H9 (cell line): Measurements from ENCODE around the gene TFIP11. TPM values are rescaled to one million over a fixed set of nuclear protein-coding genes. Genes with fewer than 3 reads are reported as not detected.
"Not testable (repeated sequence)": the region's sequence is repeated elsewhere in the genome, so short reads cannot be mapped to it uniquely, and the experiment has no call there.

Experiments used
- DNase-seq: peaks from one replicate; pipeline ENCODE4 v3.0.0-alpha.2; 2017
- H2AFZ ChIP-seq: one replicate; pipeline ENCODE4 v1.6.1; 2013; ENCODE audit warnings: mild to moderate bottlenecking, low read length, control low read depth, moderate library complexity
- H2AK5ac ChIP-seq: 2 replicates; pipeline ENCODE4 v1.6.1; 2013; ENCODE audit warnings: low read length, control low read depth, mixed read lengths; ENCODE audit not compliant: insufficient read length
- H2BK120ac ChIP-seq: one replicate; pipeline ENCODE4 v1.6.1; 2013; ENCODE audit warnings: low read depth, mild to moderate bottlenecking, low read length, control low read depth, inconsistent platforms; ENCODE audit not compliant: poor library complexity, severe bottlenecking
- H2BK12ac ChIP-seq: 2 replicates; pipeline ENCODE4 v1.6.1; 2013; ENCODE audit warnings: low read length, control low read depth, mixed read lengths, low read depth; ENCODE audit not compliant: insufficient read length
- H2BK15ac ChIP-seq: 2 replicates; pipeline ENCODE4 v1.6.1; 2013; ENCODE audit warnings: low read depth, low read length, control low read depth
- H2BK20ac ChIP-seq: one replicate; pipeline ENCODE4 v1.6.1; 2013; ENCODE audit warnings: low read depth, mild to moderate bottlenecking, low read length, control low read depth, inconsistent platforms; ENCODE audit not compliant: poor library complexity, severe bottlenecking
- H2BK5ac ChIP-seq: 2 replicates; pipeline ENCODE4 v1.6.1; 2013; ENCODE audit warnings: low read length, control low read depth, mixed read lengths; ENCODE audit not compliant: insufficient read length
- H3K14ac ChIP-seq: 2 replicates; pipeline ENCODE4 v1.6.1; 2013; ENCODE audit warnings: low read length, control low read depth; ENCODE audit not compliant: insufficient read depth
- H3K18ac ChIP-seq: 2 replicates; pipeline ENCODE4 v1.6.1; 2013; ENCODE audit warnings: low read depth, mild to moderate bottlenecking, mixed read lengths, low read length, control low read depth; ENCODE audit not compliant: insufficient read length
- H3K23ac ChIP-seq: 2 replicates; pipeline ENCODE4 v1.6.1; 2013; ENCODE audit warnings: low read length, control low read depth, mixed read lengths, low read depth; ENCODE audit not compliant: insufficient read length
- H3K23me2 ChIP-seq: 2 replicates; pipeline ENCODE4 v1.6.1; 2013; ENCODE audit warnings: low read depth, mild to moderate bottlenecking, mixed read lengths, low read length, control low read depth; ENCODE audit not compliant: insufficient read length, poor library complexity, severe bottlenecking
- H3K27ac ChIP-seq: 2 replicates; pipeline ENCODE4 v1.5.1; 2013; ENCODE audit warnings: low read length, control low read depth, mixed read lengths, low read depth; ENCODE audit not compliant: insufficient read length
- H3K27me3 ChIP-seq: 2 replicates; pipeline ENCODE4 v1.6.1; 2013; ENCODE audit warnings: low read length, control low read depth, inconsistent platforms; ENCODE audit not compliant: insufficient read depth
- H3K4ac ChIP-seq: 2 replicates; pipeline ENCODE4 v1.6.1; 2013; ENCODE audit warnings: low read depth, mild to moderate bottlenecking, control low read depth, inconsistent platforms, low read length, moderate library complexity
- H3K4me1 ChIP-seq: 2 replicates; pipeline ENCODE4 v1.6.1; 2013; ENCODE audit warnings: low read length, control low read depth, inconsistent platforms; ENCODE audit not compliant: insufficient read depth
- H3K4me2 ChIP-seq: 2 replicates; pipeline ENCODE4 v1.6.1; 2013; ENCODE audit warnings: low read length, control low read depth, mixed read lengths; ENCODE audit not compliant: insufficient read length, insufficient read depth
- H3K56ac ChIP-seq: 2 replicates; pipeline ENCODE4 v1.6.1; 2013; ENCODE audit warnings: low read depth, mild to moderate bottlenecking, mixed read lengths, low read length, control low read depth; ENCODE audit not compliant: insufficient read length
- H3K79me1 ChIP-seq: 2 replicates; pipeline ENCODE4 v1.6.1; 2013; ENCODE audit warnings: low read depth, mild to moderate bottlenecking, moderate library complexity, low read length, control low read depth, inconsistent platforms; ENCODE audit not compliant: insufficient read depth, poor library complexity, severe bottlenecking
- H3K79me2 ChIP-seq: 2 replicates; pipeline ENCODE4 v1.6.1; 2013; ENCODE audit warnings: low read length, control low read depth, inconsistent platforms; ENCODE audit not compliant: insufficient read depth
- H3K9ac ChIP-seq: 2 replicates; pipeline ENCODE4 v1.6.1; 2013; ENCODE audit warnings: low read length, control low read depth, mixed read lengths; ENCODE audit not compliant: insufficient read length; ENCODE audit errors: extremely low read depth
- H3K9me3 ChIP-seq: one replicate; pipeline ENCODE4 v1.6.1; 2013; ENCODE audit warnings: low read depth, low read length, inconsistent platforms; ENCODE audit not compliant: control insufficient read depth
- H3T11ph ChIP-seq: one replicate; pipeline ENCODE4 v1.6.1; 2013; ENCODE audit warnings: mild to moderate bottlenecking, low read length, control low read depth, inconsistent platforms
- H4K20me1 ChIP-seq: one replicate; pipeline ENCODE4 v1.6.1; 2013; ENCODE audit not compliant: control insufficient read depth, insufficient read length, insufficient read depth
- H4K5ac ChIP-seq: 2 replicates; pipeline ENCODE4 v1.6.1; 2013; ENCODE audit warnings: low read depth, mild to moderate bottlenecking, mixed read lengths, low read length, control low read depth; ENCODE audit not compliant: insufficient read length
- H4K8ac ChIP-seq: replicated peaks from 2 replicates; pipeline ENCODE4 v1.6.1; 2013; ENCODE audit warnings: low read length, control low read depth, mixed read lengths, low read depth; ENCODE audit not compliant: insufficient read length
- H4K91ac ChIP-seq: 2 replicates; pipeline ENCODE4 v1.6.1; 2013; ENCODE audit warnings: low read depth, mild to moderate bottlenecking, moderate library complexity, mixed read lengths, low read length, control low read depth; ENCODE audit not compliant: insufficient read length
- H3K27ac Mint-ChIP-seq, 3 experiments: 2 replicates in 2 of 3; 3 replicates in 1 of 3; pipeline ENCODE4 v1.8.0; 2020 to 2021; ENCODE audit warnings: mixed read lengths in 3 of 3, mild to moderate bottlenecking in 1 of 3, moderate library complexity in 1 of 3
- H3K27me3 Mint-ChIP-seq: 2 replicates; pipeline ENCODE4 v1.8.0; 2021; ENCODE audit warnings: low read depth, mild to moderate bottlenecking, moderate library complexity, mixed read lengths
- H3K36me3 Mint-ChIP-seq, 3 experiments: 2 replicates in 2 of 3; 3 replicates in 1 of 3; pipeline ENCODE4 v1.8.0; 2020 to 2021; ENCODE audit warnings: low read depth in 3 of 3, mixed read lengths in 3 of 3; ENCODE audit not compliant: insufficient read depth in 1 of 3
- H3K4me1 Mint-ChIP-seq, 2 experiments: 2 replicates each; pipeline ENCODE4 v1.8.0; 2020; ENCODE audit warnings: mixed read lengths in 2 of 2
- H3K4me3 Mint-ChIP-seq, 2 experiments: 2 replicates in 1 of 2; 3 replicates in 1 of 2; pipeline ENCODE4 v1.8.0; 2020 to 2021; ENCODE audit warnings: mild to moderate bottlenecking in 2 of 2, mixed read lengths in 2 of 2, moderate library complexity in 1 of 2
- H3K9me3 Mint-ChIP-seq, 2 experiments: 2 replicates in 1 of 2; 3 replicates in 1 of 2; pipeline ENCODE4 v1.8.0; 2020; ENCODE audit warnings: mild to moderate bottlenecking in 2 of 2, mixed read lengths in 2 of 2, moderate library complexity in 1 of 2
- CTCF ChIP-seq: fragments of 200-600 bp; sonication (generic); conservative IDR thresholded peaks from 3 replicates; pipeline ENCODE4 v1.8.0; 2021; ENCODE audit warnings: antibody characterized with exemption, mild to moderate bottlenecking
- WGBS: extraction: QIAGEN DNeasy Blood & Tissue Kit; methylation state at CpG from one replicate; pipeline ENCODE4 v1.1.7; 2013; ENCODE audit warnings: missing lambda C conversion rate, low lambda C conversion rate, mixed read lengths; ENCODE audit not compliant: insufficient read length; ENCODE audit errors: extremely low coverage; 5-methylcytosine and 5-hydroxymethylcytosine counted together
- total RNA-seq: library from RNA; stranded (reverse); gene quantifications from 2 replicates; pipeline ENCODE4 v1.2.1, GENCODE V29; 2021

Gene TFIP11
- total RNA-seq, 1 experiment from 2014 or later: 36.4 TPM

GRCh38 chr22:26529345-26529744 lies 17.1 kb upstream of the TFIP11 start:
- no peaks in the 10 kb centered on the region for H3K27me3 Mint-ChIP-seq
- Histone ChIP-seq H2AK5ac (no peak overlapping the region), H3K23me2 (no peaks in the 10 kb centered on the region), H2BK20ac (no peak overlapping the region), H2AFZ (no peak overlapping the region), H4K91ac (no peak overlapping the region), H3K79me2 (no peaks in the 10 kb centered on the region), H3K14ac (no peak overlapping the region), H2BK5ac (no peak overlapping the region), H2BK12ac (no peak overlapping the region), H3K4me2 (no peak overlapping the region), H3K9ac (no peak overlapping the region), H3K9me3 (no peaks in the 10 kb centered on the region), H3K23ac (no peak overlapping the region), H3K27me3 (no peaks in the 10 kb centered on the region), H3K56ac (no peak overlapping the region), H4K20me1 (no peaks in the 10 kb centered on the region), H3K18ac (no peak overlapping the region), H3K4me1 (no peaks in the 10 kb centered on the region), H2BK120ac (no peak overlapping the region), H3K27ac (no peak overlapping the region), H3T11ph (no peak overlapping the region), H3K4ac (no peak overlapping the region), H4K5ac (no peak overlapping the region), H3K79me1 (no peaks in the 10 kb centered on the region), H4K8ac (no peak overlapping the region), H2BK15ac (no peak overlapping the region)
- no CpG with 5 or more reads among the region's 2 CpGs for WGBS
- no peak for TF ChIP-seq CTCF
- no peak for DNase-seq
- no peaks in the 10 kb centered on the region for H3K4me1 Mint-ChIP-seq
- H3K27ac Mint-ChIP-seq: no peak overlapping the region; a peak in 1 of 7 replicates
- no peak overlapping the region for H3K4me3 Mint-ChIP-seq
- peaks cover 33 to 79% (median 75%) of the 10 kb centered on the region in 3 experiments for H3K36me3 Mint-ChIP-seq
- no peaks in the 10 kb centered on the region for H3K9me3 Mint-ChIP-seq

- H2BK15ac ChIP-seq, H3K23ac ChIP-seq, H3K27me3 ChIP-seq, H3K56ac ChIP-seq, H3K18ac ChIP-seq, H3K4me2 ChIP-seq, H3K27me3 Mint-ChIP-seq, H3K14ac ChIP-seq, DNase-seq, H2AFZ ChIP-seq, H3K79me2 ChIP-seq, H3K4ac ChIP-seq, H3K4me3 Mint-ChIP-seq, H4K5ac ChIP-seq, H3K9me3 Mint-ChIP-seq, H3K4me1 Mint-ChIP-seq, H3K9me3 ChIP-seq, H2AK5ac ChIP-seq, H2BK12ac ChIP-seq, H3K9ac ChIP-seq, H3K27ac ChIP-seq, H4K91ac ChIP-seq, H2BK5ac ChIP-seq, H3K27ac Mint-ChIP-seq, H3K79me1 ChIP-seq, H2BK120ac ChIP-seq, H3K23me2 ChIP-seq, H3T11ph ChIP-seq, H3K4me1 ChIP-seq, H4K20me1 ChIP-seq, H2BK20ac ChIP-seq, H4K8ac ChIP-seq: not testable (repeated sequence)
- H3K36me3 Mint-ChIP-seq: peaks cover 33 to 82% (median 75%) of the 10 kb centered on the region in 3 experiments
- WGBS: no CpG with 5 or more reads among the region's 9 CpGs
Measured at GRCh38 chr22:26528518-26528917, 16.2 kb upstream of the TFIP11 start.
